Dermis blood vessel endothelial cell (primary cell): ENCODE measurements around the gene UBE4A. TPM values are rescaled to one million over a fixed set of nuclear protein-coding genes. Genes with fewer than 3 reads are reported as not detected.

Experiments used
- DNase-seq: peaks from one replicate; pipeline ENCODE4 v3.0.0; 2010
- total RNA-seq: library from RNA; depleted of rRNA; stranded (reverse); fragments of >200 nt; gene quantifications from 2 replicates; pipeline ENCODE4 v1.2.3, GENCODE V29; 2014

UBE4A gene
- total RNA-seq, 1 donor from 2014 or later = 32.5 TPM

DNA sequence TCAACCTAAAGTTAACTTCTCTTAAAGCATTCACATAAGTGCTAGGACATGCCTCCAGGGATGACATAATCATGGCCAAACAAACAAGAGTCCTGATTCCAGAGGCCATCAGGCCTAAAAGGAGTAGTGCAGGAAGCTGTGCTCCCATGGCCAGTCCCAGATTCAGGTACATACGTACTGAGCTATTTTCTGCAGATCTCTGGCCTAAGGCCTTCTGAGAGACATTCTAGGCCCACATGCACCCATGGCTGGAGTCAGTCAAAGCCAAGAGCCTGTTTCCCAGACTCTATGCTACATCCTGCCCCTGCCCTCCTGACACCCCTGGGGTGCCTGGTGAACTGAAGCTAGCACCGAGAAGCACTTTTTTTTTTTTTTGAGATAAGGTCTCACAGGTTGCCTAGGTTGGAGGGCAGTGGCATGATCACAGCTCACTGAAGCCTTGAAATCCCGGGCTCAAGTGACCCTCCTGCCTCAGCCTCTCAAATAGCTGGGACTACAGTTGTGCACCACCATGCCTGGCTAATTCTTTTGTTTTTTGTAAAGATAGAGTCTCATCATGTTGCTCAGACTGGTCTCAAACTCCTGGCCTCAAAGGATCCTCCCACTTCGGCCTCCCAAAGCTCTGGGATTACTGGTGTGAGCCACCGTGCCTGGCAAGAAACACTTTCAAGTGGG lies 17.4 kb upstream of the UBE4A start:
- no peak for DNase-seq

DNA sequence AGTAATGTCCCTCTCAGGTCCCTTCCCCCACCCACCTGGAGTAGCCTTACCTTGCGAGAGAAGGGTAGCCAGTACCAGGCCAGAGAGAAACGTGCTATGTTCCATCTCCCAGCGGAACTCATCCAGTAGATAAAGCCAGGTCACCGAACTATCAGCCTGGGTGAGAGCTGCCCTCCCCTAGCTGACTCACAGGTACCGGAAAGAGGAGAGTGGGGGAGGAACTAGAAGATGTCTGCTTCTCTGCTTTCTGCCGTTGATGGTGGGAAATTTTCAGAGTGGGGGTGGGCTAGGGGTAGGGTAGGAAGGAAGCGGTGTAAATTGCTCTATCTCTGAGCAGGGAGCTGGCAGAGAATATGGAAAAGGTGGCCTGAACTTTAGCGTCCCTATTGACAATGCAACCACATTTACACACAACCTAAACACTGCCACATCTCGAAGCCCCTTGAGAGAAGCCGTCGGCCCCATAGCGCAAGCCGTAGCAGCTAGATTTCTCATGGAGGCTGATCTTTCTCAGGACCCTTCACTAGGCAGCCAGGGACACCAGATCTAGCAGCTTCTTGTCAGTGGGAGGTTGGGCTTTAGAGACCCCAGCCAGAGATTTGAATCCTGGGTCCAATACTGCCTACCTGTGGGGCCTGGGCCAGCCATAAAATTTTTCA lies 16.8 kb upstream of the UBE4A start, which contains the start of gene CD3D:
Gene CD3D (minus strand): TSS at position 203 of the 659 bp plus-strand sequence. CDS start 98 bp downstream, at position 105.
- DNase-seq = no peak

DNA sequence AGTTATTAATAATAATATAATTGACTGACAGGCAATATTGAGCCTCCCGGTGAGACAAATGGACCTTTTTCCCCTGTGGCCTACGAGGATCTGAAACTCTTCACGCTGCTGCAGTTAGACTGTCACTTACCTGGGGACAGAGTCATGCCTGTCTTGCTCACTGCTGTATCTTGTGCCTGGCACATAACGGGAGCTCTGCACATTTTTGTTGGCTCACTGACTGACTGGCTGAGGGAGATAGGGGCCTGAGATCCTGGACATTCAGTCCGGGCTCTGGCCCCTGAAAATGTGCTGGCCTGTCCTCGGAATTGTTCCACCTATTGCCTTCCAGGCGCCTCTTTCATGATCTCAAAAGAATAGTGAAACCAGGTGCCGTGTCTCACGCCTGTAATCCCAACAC lies 16.2 kb upstream of the UBE4A start:
- no peak for DNase-seq

DNA sequence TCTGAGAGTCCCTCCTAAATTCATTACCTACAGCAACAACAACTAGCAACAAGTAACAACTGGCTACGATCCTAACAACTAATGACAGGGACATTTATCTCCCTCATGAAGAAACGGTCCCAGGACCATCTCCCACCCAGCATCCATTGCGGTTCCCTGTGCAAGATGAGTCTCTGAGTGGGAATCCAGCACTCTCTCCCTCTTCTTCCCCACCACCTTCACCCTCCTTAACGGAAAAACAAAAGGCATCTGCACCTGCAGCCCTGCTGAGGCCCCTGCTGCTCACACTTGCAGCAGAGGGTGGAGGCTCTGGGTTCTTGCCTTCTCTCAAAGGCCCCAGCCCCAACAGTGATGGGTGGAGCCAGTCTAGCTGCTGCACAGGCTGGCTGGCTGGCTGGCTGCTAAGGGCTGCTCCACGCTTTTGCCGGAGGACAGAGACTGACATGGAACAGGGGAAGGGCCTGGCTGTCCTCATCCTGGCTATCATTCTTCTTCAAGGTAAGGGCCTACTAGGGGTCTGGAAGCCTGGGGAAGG lies 15.4 kb upstream of the UBE4A start, which contains the start of gene CD3G:
Gene CD3G (plus strand): TSS at position 364 of the 535 bp plus-strand sequence. CDS start 80 bp downstream, at position 444.
- no peak for DNase-seq

DNA sequence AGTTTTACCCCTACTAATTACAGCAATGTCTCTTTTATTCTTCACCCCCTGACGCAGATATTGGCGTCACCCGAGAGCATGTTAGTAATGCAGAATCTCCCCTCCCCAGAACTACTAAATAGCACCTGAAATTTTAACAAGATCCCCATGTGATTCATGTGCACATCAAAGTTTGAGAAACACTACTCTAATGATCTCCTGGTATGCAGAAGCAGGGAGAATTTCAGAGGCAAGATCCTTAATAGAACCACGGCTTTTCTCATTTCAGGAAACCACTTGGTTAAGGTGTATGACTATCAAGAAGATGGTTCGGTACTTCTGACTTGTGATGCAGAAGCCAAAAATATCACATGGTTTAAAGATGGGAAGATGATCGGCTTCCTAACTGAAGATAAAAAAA lies 9.9 kb upstream of the UBE4A start:
- no peak for DNase-seq

DNA sequence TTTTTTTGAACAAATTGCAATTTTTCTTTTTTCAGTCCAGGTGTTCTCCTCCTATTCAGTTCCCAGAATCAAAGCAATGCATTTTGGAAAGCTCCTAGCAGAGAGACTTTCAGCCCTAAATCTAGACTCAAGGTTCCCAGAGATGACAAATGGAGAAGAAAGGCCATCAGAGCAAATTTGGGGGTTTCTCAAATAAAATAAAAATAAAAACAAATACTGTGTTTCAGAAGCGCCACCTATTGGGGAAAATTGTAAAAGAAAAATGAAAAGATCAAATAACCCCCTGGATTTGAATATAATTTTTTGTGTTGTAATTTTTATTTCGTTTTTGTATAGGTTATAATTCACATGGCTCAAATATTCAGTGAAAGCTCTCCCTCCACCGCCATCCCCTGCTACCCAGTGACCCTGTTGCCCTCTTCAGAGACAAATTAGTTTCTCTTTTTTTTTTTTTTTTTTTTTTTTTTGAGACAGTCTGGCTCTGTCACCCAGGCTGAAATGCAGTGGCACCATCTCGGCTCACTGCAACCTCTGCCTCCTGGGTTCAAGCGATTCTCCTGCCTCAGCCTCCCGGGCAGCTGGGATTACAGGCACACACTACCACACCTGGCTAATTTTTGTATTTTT lies 6.2 kb upstream of the UBE4A start:
- peak; percentile 48 for DNase-seq

DNA sequence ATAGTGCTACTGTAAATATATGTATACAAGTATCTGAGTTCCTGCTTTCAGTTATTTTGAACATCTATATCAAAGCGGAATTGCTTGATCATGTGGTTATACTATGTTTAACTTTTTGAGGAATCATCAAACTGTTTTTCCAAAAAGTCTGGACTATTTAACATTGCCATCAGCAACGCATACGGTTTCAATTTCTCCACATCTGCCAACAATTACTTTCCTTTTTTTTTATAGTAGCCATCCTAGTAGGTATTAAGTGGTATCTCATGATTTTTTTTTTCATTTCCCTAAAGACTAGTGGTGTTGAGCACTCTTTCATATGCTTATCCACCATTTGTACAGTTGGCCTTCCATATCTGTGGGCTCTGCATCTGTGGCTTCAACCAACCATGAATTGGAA lies 1.3 kb upstream of the UBE4A start:
- no peak for DNase-seq

DNA sequence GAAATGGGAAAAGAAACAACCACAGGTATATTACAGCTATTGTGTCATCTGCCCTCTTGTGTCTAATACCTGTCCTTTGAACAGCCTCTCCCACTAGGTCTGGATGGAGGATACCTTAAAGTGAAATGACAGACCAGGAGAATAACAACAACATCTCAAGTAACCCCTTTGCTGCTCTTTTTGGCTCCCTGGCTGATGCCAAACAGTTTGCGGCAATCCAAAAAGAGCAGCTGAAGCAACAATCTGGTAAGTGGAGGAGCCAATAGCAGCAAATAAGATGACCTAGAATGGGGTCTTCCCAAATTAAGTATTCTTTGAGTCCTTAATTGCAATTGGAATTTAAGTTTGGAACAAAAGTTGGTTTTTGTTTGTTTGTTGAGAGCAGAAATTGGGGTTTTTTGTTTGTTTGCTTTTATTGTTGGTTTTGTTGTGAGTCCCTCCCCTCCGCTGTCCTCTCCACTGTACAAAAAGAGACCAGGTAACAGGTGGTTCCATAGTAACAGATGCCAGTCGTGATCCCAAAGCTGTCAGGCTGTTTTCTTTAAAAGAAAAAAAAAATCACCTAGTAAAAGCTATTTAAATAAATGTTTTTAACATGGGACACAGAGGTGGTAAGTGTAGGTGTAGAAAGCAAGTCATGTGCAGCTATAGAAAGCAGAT lies 5.7 kb downstream of the UBE4A start:
- DNase-seq = no peak

DNA sequence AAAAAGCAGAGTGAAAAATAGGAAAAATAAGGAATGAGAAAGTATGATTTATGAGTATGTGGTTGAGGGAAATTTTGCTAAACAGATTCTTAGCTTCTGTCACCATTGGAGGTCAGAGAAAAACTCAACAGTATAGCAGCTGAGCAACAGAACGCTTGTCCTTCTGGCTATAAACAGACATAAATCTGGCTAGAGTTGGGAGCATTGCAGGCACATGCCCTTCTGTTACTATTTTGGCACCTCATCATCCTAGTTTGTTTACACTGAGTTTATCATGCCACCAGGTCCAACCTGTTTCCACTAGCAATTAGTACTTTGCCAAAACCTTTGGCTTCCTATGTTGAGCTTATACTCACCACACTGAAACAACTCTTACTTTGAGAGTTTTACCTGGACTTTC lies 6.9 kb downstream of the UBE4A start:
- DNase-seq = no peak

DNA sequence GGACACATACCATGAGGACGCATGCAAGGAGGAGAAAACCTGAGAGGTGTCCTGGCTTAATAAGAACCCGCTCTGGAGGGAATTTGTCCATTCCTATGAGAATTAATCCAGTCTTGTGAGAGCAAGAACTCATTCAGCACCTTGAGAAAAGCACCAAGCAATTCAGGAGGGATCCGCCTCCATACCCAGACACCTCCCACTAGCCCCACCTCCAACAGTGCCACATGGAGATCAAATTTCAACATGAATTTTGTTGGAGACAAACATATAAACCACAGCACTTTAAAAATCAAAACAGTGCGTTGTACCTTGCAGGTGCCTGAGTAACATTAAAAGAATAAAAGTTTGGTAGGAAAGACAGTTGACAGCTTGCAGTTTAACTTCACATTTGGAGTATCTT lies 11.4 kb downstream of the UBE4A start:
- no peak for DNase-seq

DNA sequence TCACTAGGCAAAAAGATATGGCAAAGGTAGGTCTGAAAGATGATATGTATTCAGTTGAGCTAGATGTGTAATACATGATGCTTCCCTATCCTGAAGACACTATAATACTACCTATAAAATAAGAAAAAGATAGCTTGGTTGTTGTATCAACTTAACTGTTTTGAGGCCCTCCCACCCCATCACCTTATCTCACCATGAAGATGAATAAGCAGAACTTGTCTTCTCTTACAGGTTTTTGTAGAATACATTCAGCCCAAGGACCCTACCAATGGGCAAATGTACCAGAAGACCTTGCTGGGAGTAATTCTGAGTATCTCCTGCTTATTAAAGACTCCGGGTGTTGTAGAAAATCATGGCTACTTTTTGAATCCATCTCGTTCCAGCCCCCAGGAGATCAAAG lies 13.9 kb downstream of the UBE4A start:
- no peak for DNase-seq

DNA sequence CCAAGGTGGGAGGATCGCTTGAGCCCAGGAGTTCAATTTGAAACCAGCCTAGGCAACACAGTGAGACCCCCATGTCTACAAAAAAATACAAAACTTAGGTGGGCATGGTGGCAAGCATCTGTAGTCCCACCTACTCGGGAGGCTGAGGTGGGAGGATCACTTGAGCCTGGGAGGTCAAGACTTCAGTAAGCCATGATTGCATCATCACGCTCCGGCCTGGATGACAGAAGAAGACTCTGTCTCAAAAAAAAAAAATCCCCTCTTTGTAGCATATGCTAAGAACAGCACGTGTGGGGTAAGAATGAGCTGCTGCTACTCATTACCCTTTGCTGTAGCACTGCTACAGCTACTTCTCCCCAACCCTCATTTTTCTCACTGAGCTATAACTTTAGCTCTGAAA lies 14.5 kb downstream of the UBE4A start:
- no peak for DNase-seq

DNA sequence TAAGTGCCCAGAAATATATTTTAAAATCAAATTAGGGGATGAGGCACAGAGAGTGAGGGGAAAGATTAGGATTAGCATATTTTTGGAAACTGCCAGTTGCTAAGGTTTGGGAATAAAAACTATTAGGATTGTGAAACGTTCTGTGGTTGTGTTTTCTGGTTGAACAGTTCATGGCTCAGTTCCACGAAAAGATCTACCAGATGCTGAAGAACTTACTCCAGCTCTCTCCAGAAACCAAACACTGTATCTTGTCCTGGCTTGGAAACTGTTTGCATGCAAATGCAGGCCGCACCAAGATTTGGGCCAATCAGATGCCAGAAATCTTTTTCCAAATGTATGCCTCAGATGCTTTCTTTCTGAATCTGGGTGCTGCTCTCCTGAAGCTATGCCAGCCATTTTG lies 15.3 kb downstream of the UBE4A start:
- DNase-seq = no peak

DNA sequence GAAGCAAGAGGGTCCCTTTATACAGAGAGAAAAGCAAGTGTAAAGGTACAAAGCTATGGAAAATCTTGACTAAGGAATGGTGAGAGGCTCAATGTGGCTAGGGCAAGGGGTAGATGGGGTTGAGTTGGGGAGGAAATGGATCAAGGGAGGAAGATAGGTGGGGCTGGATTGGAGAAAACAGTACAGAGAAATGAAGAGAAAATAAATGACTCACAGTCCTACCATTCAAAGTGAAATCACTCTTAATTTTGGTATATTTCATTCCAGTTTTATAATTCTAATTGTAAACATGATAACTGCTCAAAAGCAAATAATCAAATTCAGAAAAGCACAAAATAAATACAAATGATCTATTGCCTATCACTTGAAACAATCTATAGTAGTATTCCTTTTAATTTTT lies 16.6 kb downstream of the UBE4A start:
- no peak for DNase-seq

DNA sequence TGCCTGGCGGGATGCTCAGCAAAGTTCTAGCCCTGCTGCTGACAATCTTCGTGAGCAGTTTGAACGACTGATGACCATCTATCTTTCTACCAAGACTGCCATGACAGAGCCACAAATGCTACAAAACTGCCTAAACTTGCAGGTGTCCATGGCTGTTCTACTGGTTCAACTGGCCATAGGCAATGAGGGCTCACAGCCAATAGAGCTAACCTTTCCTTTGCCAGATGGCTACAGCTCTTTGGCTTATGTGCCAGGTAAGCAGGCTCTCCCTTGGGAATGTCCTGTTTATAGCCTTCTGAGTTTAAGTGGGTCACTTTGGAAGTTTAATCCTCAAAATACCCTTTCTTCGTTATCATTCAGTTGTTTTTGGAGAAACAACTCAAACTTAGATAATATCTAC lies 20.1 kb downstream of the UBE4A start:
- no peak for DNase-seq

DNA sequence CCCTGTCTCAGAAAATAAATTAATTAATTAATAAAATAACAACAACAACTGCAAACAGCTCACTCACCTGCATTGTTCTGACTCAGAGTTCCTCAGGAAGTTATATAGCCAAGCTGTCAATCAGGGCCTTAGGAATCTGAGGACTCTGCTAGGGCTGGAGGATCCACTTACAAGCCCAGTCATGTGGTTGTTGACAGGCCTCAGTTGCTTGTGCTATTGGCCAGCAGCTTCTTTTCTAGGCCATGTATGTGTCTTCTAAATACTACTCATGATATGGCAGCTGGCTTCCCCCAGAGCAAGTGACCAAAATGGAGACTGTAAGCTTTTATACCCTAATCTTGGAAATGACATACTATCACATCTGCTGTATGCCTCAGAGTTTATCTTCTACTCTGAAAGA lies 21.2 kb downstream of the UBE4A start:
- DNase-seq = peak; percentile 67

DNA sequence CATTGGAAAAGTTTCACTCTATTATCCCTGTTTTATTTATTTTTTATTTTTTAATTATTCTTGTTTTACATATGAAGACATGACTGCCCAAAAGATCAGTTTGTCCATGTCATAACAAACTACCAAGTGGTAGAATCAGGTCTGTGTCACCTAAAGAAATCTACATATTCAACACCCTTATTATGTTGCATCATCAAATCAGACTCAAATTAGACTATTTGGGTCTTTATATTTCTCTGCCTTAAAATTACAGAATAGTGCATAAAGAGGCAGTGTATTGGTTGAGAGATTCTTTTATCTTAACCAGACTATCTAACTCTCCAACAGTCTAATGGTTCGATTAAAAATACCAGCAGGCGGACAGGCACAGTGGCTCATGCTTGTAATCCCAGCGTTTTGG lies 23.6 kb downstream of the UBE4A start:
- DNase-seq = no peak

DNA sequence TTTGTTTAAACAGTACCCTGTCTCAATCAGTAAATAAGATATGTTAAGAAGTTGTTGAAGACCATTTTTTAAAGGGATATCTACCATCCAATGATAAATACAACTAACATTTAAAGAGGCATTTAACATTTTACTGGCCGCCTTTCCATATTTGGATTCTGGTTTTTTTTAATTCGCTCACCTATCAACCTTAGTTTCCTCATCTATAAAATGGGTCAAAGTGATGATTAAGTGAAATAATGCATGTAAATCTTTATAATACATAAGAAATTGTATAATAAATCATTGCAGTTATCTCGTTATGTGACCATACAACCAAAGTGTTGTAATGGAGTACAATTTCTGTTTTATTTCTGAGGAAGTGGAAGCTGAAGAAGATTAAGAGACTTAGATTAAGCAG lies 24.3 kb downstream of the UBE4A start:
- DNase-seq = no peak

DNA sequence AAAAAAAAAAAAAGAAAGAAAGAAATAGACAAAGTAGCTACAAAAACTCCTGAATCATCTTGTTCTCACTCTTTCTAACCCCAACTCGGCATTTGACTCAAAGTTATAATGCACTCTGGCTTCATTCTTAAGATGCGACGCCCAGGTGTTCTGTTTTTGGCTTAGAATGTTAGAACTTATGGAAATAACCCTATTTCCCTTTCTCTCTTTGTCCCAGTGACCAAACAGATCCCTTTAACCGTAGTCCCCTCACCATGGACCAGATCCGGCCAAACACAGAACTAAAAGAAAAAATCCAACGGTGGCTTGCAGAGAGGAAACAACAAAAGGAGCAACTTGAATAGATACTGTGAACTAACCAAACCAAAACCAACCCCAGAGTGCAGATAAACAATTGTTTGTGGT lies 36.7 kb downstream of the UBE4A start:
- no peak for DNase-seq

DNA sequence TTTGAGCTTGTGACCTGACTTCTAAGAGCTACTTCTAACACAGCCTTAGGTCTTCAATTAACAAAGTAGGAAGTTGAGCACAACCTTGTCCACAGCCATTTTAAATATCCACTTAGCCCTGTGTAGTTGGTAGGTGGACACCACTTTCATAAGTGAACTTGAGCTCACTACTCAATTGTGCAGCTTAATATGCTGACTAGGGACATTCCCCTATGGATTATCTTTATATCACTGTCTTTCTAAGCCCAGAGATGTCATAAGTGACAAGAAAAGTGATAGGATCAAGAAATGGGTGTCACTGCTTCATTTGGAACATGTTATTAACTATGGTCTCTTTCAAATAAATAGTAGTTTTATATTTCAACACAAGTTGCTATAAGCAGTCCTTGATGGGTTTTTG lies 38.0 kb downstream of the UBE4A start:
- DNase-seq = no peak

DNA sequence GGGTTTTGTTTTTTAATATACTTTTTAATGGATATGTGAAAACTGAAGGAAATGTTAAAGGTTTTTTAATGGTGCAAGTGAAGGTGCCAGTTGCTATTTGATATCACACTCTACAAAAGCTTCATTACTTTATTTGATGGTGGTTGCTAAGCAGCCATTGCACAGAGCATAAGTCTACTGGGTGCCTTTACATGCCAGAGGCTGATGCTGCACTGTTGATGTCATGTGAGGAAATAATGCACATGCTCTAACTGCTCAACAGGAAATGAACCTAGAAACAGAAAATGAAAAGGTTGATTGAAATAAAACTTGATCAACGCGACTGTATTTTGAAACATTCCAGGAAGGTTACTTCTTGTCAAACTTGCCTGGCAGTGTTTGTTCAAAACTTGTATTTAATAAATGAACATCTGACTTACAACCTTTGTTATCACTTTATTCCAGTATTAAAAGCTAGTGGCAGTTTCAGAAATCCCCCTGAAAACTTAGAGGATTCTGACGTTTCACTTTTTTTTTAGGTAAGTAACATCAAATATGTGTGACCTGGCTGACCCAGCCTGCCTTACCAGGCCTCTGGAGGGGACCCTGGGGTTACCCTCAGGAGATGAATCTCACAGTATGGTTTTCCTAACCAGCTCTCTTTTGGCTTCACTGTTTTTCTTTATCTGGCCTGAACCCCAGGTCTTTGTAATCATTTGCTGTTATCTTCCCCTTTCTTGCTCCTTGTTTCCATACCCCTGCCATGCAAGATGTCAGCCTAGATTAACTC lies 39.6 kb downstream of the UBE4A start:
- DNase-seq = peak; percentile 26

DNA sequence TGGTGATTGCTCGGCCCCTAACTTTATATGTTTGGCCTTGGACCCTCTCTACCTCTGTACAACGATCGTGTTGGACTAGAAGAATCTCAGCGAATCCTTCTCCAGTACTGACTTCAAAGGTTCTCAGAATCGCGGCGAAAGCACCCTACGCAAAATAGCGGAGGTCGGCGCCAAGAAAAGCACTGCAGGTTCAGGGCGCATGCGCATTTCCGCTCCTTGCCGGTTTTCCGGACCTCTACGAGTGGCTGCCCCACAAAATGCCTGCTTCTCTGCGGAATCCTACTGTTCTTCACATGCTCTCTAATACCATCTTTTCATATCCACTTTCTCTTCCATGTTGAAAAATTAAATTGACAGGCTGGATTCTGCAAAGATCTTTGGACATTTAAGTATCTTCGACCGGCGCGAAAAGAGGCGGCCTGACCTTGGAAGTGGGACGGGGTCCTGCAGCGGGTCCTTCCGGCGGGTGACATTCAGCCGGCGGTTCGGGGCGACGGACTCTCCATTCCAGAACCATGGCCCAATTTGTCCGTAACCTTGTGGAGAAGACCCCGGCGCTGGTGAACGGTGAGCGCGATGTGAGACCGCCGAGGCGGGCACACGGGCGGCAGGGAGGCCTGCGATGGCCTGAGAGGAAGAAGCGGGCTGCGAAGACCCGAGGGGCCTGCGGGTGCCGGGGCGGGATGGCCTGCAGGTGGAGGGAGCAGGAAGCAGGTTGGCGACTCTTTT lies 41.9 kb downstream of the UBE4A start, which contains the start of gene ATP5MG:
Gene ATP5MG (plus strand): TSS at position 456 of the 729 bp plus-strand sequence. CDS start 60 bp downstream, at position 516.
- DNase-seq = peak; percentile 92
